Measurements from ENCODE around the gene MPC1L. TPM values are rescaled to one million over a fixed set of nuclear protein-coding genes. Genes with fewer than 3 reads are reported as not detected.

The MPC1L gene
- total RNA-seq, 1 experiment from 2014 or later, result not detected

DNA sequence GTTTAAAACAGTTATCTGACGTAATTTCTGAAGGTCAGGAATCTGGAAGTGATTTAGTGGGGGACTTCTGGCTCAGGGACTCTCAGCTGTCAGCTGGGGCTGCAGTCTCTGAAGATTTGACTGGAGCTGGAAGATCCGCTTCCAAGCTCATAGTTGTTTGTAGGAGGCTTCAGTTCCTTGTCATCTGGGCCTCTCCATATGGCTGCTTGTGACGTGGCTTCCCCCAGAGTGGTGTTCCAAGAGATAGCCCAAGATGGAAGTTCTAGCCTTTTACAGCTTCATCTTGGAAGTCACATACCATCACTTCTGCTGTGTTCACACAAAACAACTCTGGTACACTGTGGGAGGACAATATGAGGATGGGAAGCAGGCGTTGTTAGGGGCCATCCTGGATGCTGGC lies 2.1 kb downstream of the MPC1L start (continued):
- TF ChIP-seq, protein P1, sequence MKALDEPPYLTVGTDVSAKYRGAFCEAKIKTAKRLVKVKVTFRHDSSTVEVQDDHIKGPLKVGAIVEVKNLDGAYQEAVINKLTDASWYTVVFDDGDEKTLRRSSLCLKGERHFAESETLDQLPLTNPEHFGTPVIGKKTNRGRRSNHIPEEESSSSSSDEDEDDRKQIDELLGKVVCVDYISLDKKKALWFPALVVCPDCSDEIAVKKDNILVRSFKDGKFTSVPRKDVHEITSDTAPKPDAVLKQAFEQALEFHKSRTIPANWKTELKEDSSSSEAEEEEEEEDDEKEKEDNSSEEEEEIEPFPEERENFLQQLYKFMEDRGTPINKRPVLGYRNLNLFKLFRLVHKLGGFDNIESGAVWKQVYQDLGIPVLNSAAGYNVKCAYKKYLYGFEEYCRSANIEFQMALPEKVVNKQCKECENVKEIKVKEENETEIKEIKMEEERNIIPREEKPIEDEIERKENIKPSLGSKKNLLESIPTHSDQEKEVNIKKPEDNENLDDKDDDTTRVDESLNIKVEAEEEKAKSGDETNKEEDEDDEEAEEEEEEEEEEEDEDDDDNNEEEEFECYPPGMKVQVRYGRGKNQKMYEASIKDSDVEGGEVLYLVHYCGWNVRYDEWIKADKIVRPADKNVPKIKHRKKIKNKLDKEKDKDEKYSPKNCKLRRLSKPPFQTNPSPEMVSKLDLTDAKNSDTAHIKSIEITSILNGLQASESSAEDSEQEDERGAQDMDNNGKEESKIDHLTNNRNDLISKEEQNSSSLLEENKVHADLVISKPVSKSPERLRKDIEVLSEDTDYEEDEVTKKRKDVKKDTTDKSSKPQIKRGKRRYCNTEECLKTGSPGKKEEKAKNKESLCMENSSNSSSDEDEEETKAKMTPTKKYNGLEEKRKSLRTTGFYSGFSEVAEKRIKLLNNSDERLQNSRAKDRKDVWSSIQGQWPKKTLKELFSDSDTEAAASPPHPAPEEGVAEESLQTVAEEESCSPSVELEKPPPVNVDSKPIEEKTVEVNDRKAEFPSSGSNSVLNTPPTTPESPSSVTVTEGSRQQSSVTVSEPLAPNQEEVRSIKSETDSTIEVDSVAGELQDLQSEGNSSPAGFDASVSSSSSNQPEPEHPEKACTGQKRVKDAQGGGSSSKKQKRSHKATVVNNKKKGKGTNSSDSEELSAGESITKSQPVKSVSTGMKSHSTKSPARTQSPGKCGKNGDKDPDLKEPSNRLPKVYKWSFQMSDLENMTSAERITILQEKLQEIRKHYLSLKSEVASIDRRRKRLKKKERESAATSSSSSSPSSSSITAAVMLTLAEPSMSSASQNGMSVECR (CRISPR knock-in tag; IDR thresholded peaks at IDR 0.05; ENCODE audit: borderline replicate concordance), result no peak
- TF ChIP-seq ZNF263 (CRISPR knock-in tag; IDR thresholded peaks at IDR 0.05; ENCODE audit: low read depth) (no peak), CBFB (CRISPR knock-in tag; IDR thresholded peaks at IDR 0.05; ENCODE audit: low read depth) (no peak), FOXP1 (CRISPR knock-in tag; IDR thresholded peaks at IDR 0.05; ENCODE audit: borderline replicate concordance) (no peak), SMAD3 (CRISPR knock-in tag; IDR thresholded peaks at IDR 0.05; ENCODE audit: borderline replicate concordance) (no peak), OVOL2 (CRISPR knock-in tag; IDR thresholded peaks at IDR 0.05; ENCODE audit: borderline replicate concordance) (no peak), ZNF416 (CRISPR knock-in tag; IDR thresholded peaks at IDR 0.05) (no peak), NR3C1 (CRISPR knock-in tag; conservative IDR thresholded peaks at IDR 0.05; ENCODE audit: low read depth) (no peak), ATF1 (CRISPR knock-in tag; IDR thresholded peaks at IDR 0.05) (no peak), MYBL2 (CRISPR knock-in tag; IDR thresholded peaks at IDR 0.05) (no peak), ZNF671 (CRISPR knock-in tag; IDR thresholded peaks at IDR 0.05) (no peak)
- TF ChIP-seq, protein P2, sequence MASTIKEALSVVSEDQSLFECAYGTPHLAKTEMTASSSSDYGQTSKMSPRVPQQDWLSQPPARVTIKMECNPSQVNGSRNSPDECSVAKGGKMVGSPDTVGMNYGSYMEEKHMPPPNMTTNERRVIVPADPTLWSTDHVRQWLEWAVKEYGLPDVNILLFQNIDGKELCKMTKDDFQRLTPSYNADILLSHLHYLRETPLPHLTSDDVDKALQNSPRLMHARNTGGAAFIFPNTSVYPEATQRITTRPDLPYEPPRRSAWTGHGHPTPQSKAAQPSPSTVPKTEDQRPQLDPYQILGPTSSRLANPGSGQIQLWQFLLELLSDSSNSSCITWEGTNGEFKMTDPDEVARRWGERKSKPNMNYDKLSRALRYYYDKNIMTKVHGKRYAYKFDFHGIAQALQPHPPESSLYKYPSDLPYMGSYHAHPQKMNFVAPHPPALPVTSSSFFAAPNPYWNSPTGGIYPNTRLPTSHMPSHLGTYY (CRISPR knock-in tag; IDR thresholded peaks at IDR 0.05), result no peak
- TF ChIP-seq, protein P3, sequence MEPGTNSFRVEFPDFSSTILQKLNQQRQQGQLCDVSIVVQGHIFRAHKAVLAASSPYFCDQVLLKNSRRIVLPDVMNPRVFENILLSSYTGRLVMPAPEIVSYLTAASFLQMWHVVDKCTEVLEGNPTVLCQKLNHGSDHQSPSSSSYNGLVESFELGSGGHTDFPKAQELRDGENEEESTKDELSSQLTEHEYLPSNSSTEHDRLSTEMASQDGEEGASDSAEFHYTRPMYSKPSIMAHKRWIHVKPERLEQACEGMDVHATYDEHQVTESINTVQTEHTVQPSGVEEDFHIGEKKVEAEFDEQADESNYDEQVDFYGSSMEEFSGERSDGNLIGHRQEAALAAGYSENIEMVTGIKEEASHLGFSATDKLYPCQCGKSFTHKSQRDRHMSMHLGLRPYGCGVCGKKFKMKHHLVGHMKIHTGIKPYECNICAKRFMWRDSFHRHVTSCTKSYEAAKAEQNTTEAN (CRISPR knock-in tag; IDR thresholded peaks at IDR 0.05), result no peak

DNA sequence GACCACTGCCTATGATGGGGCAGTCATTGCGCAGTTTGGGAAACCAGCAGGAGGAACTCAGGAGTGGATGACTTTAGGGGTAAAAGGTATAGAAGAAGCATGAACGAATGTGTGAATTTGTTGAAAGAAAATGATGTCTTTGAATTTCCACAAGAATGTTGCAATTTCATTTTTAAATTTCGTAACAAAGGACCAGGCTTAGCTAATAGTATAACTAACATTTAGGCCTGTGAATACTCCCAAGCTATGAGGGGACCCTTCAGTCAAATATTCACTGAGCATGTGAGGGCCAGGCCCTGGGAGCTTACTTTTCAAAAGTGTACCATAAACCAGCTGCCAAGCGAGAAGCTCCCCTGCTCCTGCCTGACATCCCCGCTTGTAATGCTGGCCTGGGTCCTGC lies 5.3 kb downstream of the MPC1L start:
- Mint-ChIP-seq H3K4me1 (peaks cover 6% of the 10 kb centered on the region), H3K4me3 (no peak overlapping the region), H3K27ac (no peak overlapping the region), H3K9me3 (no peaks in the 10 kb centered on the region), H3K36me3 (peaks cover 13% of the 10 kb centered on the region), H3K27me3 (ENCODE audit: low read depth) (no peaks in the 10 kb centered on the region)
- CTCF ChIA-PET, result no interaction called here
- no peak for ATAC-seq
- POLR2A ChIA-PET, result no interaction called here
- TF ChIP-seq FOXP1 (CRISPR knock-in tag; IDR thresholded peaks at IDR 0.05; ENCODE audit: borderline replicate concordance) (no peak), GRHL2 (CRISPR knock-in tag; IDR thresholded peaks at IDR 0.05; ENCODE audit: insufficient replicate concordance, severe bottlenecking) (no peak)
- DNase-seq (ENCODE audit: low spot score), result no peak

DNA sequence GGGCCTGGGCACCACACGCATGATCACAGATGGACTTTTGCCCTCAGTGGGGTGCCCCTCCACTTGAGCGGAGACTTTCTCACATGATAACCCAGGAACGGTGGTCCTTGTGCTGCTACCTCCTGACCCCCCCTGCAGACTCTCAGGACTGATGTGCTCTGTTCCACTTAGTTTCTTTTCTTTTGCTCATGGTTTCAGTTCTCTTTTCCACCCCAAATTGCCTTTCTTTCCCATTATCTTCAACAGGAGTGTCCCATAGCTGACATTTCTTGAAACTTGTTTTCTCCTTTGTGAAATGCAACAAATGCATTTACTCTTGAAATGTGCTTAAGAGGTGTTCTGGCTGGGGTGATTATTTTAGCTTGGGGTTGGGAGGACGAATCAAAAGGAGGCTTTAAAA lies 9.0 kb downstream of the MPC1L start:
- POLR2A ChIA-PET, result no interaction called here
- CTCF ChIA-PET, result interaction anchor here (1.4 kb wide), 1 partner anchor 20 kb away, joined by 3 read pairs; no protein-coding TSS in a partner anchor
- DNase-seq (ENCODE audit: low spot score), result no peak
- ATAC-seq, result no peak
- Mint-ChIP-seq H3K27me3 (ENCODE audit: low read depth) (no peaks in the 10 kb centered on the region), H3K4me3 (no peak overlapping the region), H3K9me3 (no peaks in the 10 kb centered on the region), H3K36me3 (peaks cover 39% of the 10 kb centered on the region), H3K27ac (no peak overlapping the region), H3K4me1 (no peaks in the 10 kb centered on the region)
- TF ChIP-seq, protein P4, sequence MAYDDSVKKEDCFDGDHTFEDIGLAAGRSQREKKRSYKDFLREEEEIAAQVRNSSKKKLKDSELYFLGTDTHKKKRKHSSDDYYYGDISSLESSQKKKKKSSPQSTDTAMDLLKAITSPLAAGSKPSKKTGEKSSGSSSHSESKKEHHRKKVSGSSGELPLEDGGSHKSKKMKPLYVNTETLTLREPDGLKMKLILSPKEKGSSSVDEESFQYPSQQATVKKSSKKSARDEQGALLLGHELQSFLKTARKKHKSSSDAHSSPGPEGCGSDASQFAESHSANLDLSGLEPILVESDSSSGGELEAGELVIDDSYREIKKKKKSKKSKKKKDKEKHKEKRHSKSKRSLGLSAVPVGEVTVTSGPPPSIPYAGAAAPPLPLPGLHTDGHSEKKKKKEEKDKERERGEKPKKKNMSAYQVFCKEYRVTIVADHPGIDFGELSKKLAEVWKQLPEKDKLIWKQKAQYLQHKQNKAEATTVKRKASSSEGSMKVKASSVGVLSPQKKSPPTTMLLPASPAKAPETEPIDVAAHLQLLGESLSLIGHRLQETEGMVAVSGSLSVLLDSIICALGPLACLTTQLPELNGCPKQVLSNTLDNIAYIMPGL (CRISPR knock-in tag; IDR thresholded peaks at IDR 0.05), result no peak
- TF ChIP-seq ZNF396 (CRISPR knock-in tag; IDR thresholded peaks at IDR 0.05; ENCODE audit: borderline replicate concordance) (no peak), SMAD4 (CRISPR knock-in tag; IDR thresholded peaks at IDR 0.05) (no peak), JAZF1 (CRISPR knock-in tag; IDR thresholded peaks at IDR 0.05) (no peak), NFYB (CRISPR knock-in tag; conservative IDR thresholded peaks at IDR 0.05; ENCODE audit: low read depth) (no peak)
- TF ChIP-seq, protein P5, sequence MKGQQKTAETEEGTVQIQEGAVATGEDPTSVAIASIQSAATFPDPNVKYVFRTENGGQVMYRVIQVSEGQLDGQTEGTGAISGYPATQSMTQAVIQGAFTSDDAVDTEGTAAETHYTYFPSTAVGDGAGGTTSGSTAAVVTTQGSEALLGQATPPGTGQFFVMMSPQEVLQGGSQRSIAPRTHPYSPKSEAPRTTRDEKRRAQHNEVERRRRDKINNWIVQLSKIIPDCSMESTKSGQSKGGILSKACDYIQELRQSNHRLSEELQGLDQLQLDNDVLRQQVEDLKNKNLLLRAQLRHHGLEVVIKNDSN (CRISPR knock-in tag; IDR thresholded peaks at IDR 0.05), result no peak
- TF ChIP-seq, protein P6, sequence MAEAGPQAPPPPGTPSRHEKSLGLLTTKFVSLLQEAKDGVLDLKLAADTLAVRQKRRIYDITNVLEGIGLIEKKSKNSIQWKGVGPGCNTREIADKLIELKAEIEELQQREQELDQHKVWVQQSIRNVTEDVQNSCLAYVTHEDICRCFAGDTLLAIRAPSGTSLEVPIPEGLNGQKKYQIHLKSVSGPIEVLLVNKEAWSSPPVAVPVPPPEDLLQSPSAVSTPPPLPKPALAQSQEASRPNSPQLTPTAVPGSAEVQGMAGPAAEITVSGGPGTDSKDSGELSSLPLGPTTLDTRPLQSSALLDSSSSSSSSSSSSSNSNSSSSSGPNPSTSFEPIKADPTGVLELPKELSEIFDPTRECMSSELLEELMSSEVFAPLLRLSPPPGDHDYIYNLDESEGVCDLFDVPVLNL (CRISPR knock-in tag; IDR thresholded peaks at IDR 0.05; ENCODE audit: borderline replicate concordance, low read depth), result no peak

All from WTC11 (cell line).